HG03432 (cell line): ENCODE data around the gene SCAND1.

ENCODE experiments used
- ATAC-seq: cut with Tn5 transposase; IDR thresholded peaks from one replicate; pipeline ENCODE4 v1.9.1; 2021; ENCODE audit warnings: mild to moderate bottlenecking, moderate library complexity; ENCODE audit not compliant: unreplicated experiment

The SCAND1 gene

GRCh38 chr20:35908007-35908406, 46.3 kb downstream of the SCAND1 start:
- no peak for ATAC-seq

GRCh38 chr20:35907017-35907701, 47.1 kb downstream of the SCAND1 start:
- no peak for ATAC-seq

- no peak for ATAC-seq
Observed at GRCh38 chr20:35904982-35905663, 49.2 kb downstream of the SCAND1 start.

GRCh38 chr20:35903843-35904242, 50.5 kb downstream of the SCAND1 start:
- no peak for ATAC-seq
